Erythroblast (primary cell): ENCODE results near the gene AKAP11.
"Not testable (repeated sequence)": the region's sequence is repeated elsewhere in the genome, so short reads cannot be mapped to it uniquely, and the experiment has no call there.

Experiments
- GATA1 ChIP-seq: IDR thresholded peaks from 2 replicates; pipeline ENCODE4 v1.6.1; 2011; ENCODE audit warnings: low read depth, mild to moderate bottlenecking, control low read depth, low read length, moderate library complexity
- POLR2A ChIP-seq: IDR thresholded peaks from 2 replicates; pipeline ENCODE4 v1.6.1; 2011; ENCODE audit warnings: mild to moderate bottlenecking, low read length

DNA sequence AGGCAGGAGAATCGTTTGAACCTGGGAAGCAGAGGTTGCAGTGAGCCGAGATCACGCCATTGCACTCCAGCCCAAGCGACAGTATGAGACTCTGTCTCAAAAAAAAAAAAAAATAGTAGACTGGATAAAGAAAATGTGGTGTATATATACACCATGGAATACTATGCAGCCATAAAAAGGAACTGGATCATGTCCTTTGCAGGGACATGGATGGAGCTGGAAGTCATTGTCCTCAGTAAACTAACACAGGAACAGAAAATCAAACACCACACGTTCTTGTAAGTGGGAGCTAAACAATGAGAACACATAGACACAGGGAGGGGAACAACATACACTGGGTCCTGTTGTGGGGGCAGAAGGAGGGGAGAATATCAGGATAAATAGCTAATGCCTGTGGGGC lies 45.2 kb upstream of the AKAP11 start:
- not testable (repeated sequence) for TF ChIP-seq POLR2A, GATA1
